HEK293T (cell line): Measurements from ENCODE around the gene ENO2.

Experiments
- BHLHE40 ChIP-seq: fragments of 450-650 bp; IDR thresholded peaks from 2 replicates; pipeline ENCODE4 v1.6.1; 2016; ENCODE audit warnings: mild to moderate bottlenecking, moderate library complexity, borderline replicate concordance
- FOXA1 ChIP-seq: fragments of 450-650 bp; IDR thresholded peaks from 2 replicates; pipeline ENCODE4 v1.6.1; 2016; ENCODE audit warnings: mild to moderate bottlenecking
- PKNOX1 ChIP-seq: fragments of 450-650 bp; IDR thresholded peaks from 2 replicates; pipeline ENCODE4 v1.6.1; 2016
- SP1 ChIP-seq: fragments of 450-650 bp; IDR thresholded peaks from 2 replicates; pipeline ENCODE4 v1.6.1; 2017
- TARDBP ChIP-seq: fragments of 450-650 bp; IDR thresholded peaks from 2 replicates; pipeline ENCODE4 v1.6.1; 2016
- ZNF384 ChIP-seq: fragments of 450-650 bp; IDR thresholded peaks from 2 replicates; pipeline ENCODE4 v1.6.1; 2016

GRCh38 chr12:6883252-6883651 lies 31.1 kb upstream of the ENO2 start:
- TF ChIP-seq BHLHE40, result no peak
- no peak for TF ChIP-seq TARDBP
- TF ChIP-seq ZNF384, result no peak
- TF ChIP-seq SP1, result no peak
- no peak for TF ChIP-seq PKNOX1
- TF ChIP-seq FOXA1, result no peak
